ENCODE data around the gene SRR. TPM values are rescaled to one million over a fixed set of nuclear protein-coding genes. Genes with fewer than 3 reads are reported as not detected.

Gene SRR
- total RNA-seq, 1 experiment from 2014 or later = 5.6 TPM

DNA sequence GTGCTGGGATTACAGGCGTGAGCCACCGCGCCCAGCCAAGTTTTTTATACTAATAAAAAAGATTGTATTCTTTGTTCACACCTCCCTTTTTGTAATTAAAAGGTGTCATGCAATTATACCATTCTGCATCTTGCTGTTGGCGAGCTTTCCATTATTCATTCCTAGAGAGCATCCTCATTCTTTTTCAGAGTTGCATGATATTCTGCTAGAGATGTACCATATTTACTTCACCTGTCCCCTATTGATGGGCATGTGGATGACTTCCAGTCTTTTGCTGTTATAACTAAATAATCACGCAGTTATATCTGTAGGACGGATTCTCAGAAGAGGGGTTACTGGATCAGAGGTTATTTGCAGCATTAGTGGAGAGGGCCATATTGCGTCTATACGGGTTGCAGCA, 50.6 kb downstream of the SRR start:
- no peaks in the 10 kb centered on the region for H3K23me2 ChIP-seq (ENCODE audit: insufficient read length, low read depth, low read length, poor library complexity, severe bottlenecking)
- no peaks in the 10 kb centered on the region for H3K79me1 ChIP-seq (ENCODE audit: insufficient read depth, low read depth, low read length, poor library complexity, severe bottlenecking)
- H3K56ac ChIP-seq (ENCODE audit: insufficient read length, low read depth, low read length) = no peak overlapping the region
- TF ChIP-seq CTCF (conservative IDR thresholded peaks at IDR 0.05) = no peak
- H3K4me2 ChIP-seq (ENCODE audit: insufficient read depth, insufficient read length, low read length) = no peak overlapping the region
- no peaks in the 10 kb centered on the region for H3K9me3 Mint-ChIP-seq
- peaks cover 3 to 17% of the 10 kb centered on the region in 2 experiments; a peak in 3 of 4 replicates for H3K4me1 Mint-ChIP-seq
- no peak overlapping the region for H3K4me3 Mint-ChIP-seq
- no peak overlapping the region for H2BK20ac ChIP-seq (ENCODE audit: low read depth, low read length, poor library complexity, severe bottlenecking)
- H3K27me3 ChIP-seq (ENCODE audit: insufficient read depth, low read length) = no peaks in the 10 kb centered on the region
- no peak overlapping the region for H2BK15ac ChIP-seq (ENCODE audit: low read depth, low read length)
- H2BK12ac ChIP-seq (ENCODE audit: insufficient read length, low read depth, low read length) = no peak overlapping the region
- 0 out of 2 replicates have a peak, but pooled peaks cover 2% of the 10 kb centered on the region for H3K4me1 ChIP-seq (ENCODE audit: insufficient read depth, low read length)
- no peak for DNase-seq
- H4K8ac ChIP-seq (replicated peaks; ENCODE audit: insufficient read length, low read depth, low read length) = no peak overlapping the region
- no peak overlapping the region for H2BK120ac ChIP-seq (ENCODE audit: low read depth, low read length, poor library complexity, severe bottlenecking)
- H4K5ac ChIP-seq (ENCODE audit: insufficient read length, low read depth, low read length) = no peak overlapping the region
- H2BK5ac ChIP-seq (ENCODE audit: insufficient read length, low read length) = no peak overlapping the region
- no peak overlapping the region for H3K18ac ChIP-seq (ENCODE audit: insufficient read length, low read depth, low read length)
- no peaks in the 10 kb centered on the region for H4K20me1 ChIP-seq (ENCODE audit: control insufficient read depth, insufficient read depth, insufficient read length)
- no peak overlapping the region for H3K23ac ChIP-seq (ENCODE audit: insufficient read length, low read depth, low read length)
- no peaks in the 10 kb centered on the region for H3K27me3 Mint-ChIP-seq (ENCODE audit: low read depth)
- H3K9ac ChIP-seq (ENCODE audit: extremely low read depth, insufficient read length, low read length) = no peak overlapping the region
- H3K9me3 ChIP-seq (ENCODE audit: control insufficient read depth, low read depth, low read length) = no peaks in the 10 kb centered on the region
- H4K91ac ChIP-seq (ENCODE audit: insufficient read length, low read depth, low read length) = no peak overlapping the region
- no peak overlapping the region for H3K14ac ChIP-seq (ENCODE audit: insufficient read depth, low read length)
- no peak overlapping the region for H3K4ac ChIP-seq (ENCODE audit: low read depth, low read length)
- H3K27ac ChIP-seq (ENCODE audit: insufficient read length, low read depth, low read length) = no peak overlapping the region
- no peak overlapping the region for H2AK5ac ChIP-seq (ENCODE audit: insufficient read length, low read length)
- H3T11ph ChIP-seq (ENCODE audit: low read length) = no peak overlapping the region
- no CpG with 5 or more reads among the region's 8 CpGs for WGBS (ENCODE audit: extremely low coverage, insufficient read length, low lambda C conversion rate)
- H2AFZ ChIP-seq (ENCODE audit: low read length) = no peak overlapping the region
- H3K36me3 Mint-ChIP-seq (ENCODE audit: insufficient read depth in 1 of 3, low read depth in 3 of 3) = peaks cover 0 to 9% (median 0%) of the 10 kb centered on the region in 3 experiments; a peak in 3 of 7 replicates
- no peaks in the 10 kb centered on the region; the same call in 1 of the 2 replicates for H3K79me2 ChIP-seq (ENCODE audit: insufficient read depth, low read length)
- H3K27ac Mint-ChIP-seq = no peak overlapping the region

Data from H9 (cell line).